HG02884 (cell line): ENCODE data around the gene PCK2.

Source experiments
- ATAC-seq: cut with Tn5 transposase; IDR thresholded peaks from one replicate; pipeline ENCODE4 v1.9.1; 2021; ENCODE audit warnings: mild to moderate bottlenecking, moderate library complexity; ENCODE audit not compliant: unreplicated experiment

The PCK2 gene

GRCh38 chr14:24150567-24150966 is 56.5 kb downstream of the PCK2 start:
- ATAC-seq: no peak

DNA sequence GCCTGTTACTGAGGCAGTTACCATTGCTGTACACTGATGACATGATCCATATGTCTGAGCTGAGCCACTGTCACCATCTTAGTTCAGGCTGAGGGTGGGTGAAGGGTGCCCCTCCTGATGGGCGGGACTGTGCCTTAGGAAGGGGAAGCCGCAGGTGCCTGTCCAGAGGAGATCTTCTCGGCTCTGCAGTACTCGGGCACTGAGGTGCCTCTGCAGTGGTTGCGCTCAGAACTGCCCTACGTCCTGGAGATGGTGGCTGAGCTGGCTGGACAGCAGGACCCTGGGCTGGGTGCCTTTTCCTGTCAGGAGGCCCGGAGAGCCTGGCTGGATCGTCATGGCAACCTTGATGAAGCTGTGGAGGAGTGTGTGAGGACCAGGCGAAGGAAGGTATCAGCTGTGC is 56.9 kb downstream of the PCK2 start:
- ATAC-seq: no peak

- no peak for ATAC-seq
Measured at GRCh38 chr14:24151404-24152080, 57.4 kb downstream of the PCK2 start.
